GM21381 (cell line): ENCODE results near the gene MYCBP2.

Experiments
- ATAC-seq: cut with Tn5 transposase; IDR thresholded peaks from one replicate; pipeline ENCODE4 v1.9.1; 2021; ENCODE audit warnings: mild to moderate bottlenecking, moderate library complexity; ENCODE audit not compliant: unreplicated experiment

MYCBP2 gene

DNA sequence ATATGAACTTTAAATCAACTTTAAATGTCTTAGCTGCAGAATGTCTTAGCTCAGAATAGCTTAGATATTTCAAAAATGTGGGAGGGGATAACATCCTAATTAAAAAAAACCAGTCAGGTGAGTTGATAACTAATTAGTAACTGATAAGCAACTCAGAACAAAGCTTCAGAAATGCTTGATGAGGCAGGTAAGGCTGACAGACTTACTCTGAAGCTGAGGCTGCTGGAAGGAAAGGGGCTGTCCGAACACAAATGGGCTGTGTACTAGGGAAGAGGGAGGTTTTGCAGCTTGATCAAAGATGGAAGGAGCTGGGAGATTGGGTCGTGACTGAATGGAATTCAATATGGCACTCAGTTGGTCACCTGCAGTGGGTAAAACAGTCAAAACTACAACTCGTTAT lies 208.8 kb downstream of the MYCBP2 start:
- ATAC-seq, result no peak

DNA sequence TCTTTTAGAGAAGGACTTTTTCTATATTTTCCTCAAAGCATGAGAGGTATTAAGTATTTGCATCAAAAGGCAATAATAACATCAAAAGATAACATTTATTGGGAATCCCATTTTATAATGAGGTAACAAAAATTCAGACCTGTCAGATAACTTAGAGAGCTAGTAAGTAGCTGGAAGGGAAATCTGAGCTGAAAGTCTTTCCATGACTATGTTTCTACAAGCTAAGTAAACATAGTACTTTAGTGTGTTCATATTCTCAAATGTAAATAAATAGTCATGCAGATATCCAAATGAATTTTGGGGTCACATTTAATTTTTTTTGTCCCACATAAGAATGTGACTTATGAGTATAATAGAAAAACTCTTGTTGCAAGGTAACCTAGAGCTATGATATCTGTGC lies 212.6 kb downstream of the MYCBP2 start:
- ATAC-seq, result no peak

DNA sequence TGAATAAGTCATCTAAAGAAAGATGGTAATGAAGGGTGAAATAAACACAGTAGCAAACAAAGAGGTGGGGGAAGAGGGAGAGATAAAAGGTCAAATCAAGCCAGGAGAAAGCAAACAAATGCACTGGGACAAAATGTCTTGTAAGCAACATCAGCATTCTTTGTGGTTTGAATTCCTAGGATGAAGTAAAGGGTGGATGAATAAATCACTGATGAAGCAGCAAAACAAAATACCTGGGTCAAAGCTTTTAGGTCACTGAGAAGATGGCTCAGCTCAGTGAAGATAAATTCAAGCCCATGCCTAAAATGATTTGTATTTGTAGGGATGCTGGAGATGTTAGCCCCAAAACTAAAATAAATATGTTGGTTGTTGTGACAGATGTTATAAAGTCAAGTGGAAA lies 213.4 kb downstream of the MYCBP2 start:
- ATAC-seq, result no peak

DNA sequence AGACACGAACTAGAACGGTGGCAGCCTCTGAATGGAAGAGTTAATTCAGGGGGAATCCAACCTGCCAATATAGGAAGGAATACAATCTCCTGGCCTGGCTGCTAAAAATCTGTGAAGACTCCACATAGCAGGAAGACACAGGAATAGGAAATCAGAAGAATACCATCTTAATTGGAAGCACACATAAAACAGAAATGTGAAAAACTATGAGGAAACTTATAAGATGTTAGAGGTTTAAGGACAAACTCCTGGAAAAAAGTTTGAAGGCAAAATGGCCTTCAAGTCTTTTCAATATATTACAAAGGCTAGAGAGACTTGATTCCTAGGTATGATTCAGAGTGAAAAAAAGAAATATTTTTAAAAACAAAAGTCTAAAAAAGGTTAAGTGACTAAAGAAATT lies 221.8 kb downstream of the MYCBP2 start:
- ATAC-seq, result no peak

DNA sequence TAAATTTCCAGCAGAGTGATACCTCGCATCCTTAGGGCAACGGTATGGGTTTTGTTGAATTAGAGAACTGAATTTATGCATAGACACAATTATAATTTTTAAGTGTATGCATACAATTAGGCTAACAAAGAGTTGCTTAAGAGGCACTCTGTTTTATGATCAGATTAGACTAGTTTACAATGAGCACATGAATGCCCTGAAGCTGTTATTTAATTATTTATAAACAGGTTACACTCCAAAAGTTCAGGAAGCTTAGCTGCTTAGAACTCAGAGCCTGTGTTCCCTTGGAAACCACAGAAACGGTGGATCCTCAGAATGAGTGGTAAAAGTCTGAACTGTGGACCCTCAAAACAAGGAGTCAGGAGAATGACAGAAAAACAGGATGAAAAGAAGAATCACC lies 227.5 kb downstream of the MYCBP2 start:
- ATAC-seq, result no peak

DNA sequence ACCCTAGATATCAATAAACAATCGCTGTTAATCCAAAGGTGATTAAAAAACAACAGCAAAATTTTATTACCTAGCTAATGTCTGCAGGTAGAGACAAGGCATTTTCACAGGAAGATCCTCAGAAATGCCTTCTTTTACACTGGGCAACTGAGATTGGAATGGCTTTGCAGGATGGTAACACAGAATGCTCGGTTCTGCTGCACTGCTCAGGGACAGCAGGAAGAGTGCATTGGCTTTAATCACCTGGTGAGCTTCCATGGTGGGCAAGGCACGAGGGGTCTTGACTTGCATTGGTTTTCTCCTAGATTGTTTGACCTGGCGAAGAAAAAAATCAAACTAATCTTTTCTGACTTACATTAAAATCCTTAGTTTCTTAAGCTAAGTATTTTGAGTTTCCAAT lies 231.6 kb downstream of the MYCBP2 start:
- no peak for ATAC-seq

DNA sequence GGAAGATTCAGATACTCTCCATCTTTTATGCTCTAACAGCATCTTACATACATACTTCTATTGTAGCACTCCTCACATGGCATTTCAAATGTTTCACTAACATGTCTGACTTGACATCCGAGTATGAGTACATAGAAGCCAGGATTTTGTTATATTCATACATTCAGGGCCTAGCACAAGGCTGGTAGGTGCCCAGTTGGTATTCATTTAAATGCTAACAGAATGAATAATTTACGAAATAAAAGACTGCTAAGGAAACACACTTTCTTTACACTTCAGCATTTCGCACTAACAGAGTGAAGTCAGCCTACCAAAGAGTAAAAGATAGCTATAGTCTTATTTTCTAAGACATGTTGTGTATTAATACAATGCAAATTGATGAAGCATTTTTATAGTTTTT lies 232.1 kb downstream of the MYCBP2 start:
- no peak for ATAC-seq

DNA sequence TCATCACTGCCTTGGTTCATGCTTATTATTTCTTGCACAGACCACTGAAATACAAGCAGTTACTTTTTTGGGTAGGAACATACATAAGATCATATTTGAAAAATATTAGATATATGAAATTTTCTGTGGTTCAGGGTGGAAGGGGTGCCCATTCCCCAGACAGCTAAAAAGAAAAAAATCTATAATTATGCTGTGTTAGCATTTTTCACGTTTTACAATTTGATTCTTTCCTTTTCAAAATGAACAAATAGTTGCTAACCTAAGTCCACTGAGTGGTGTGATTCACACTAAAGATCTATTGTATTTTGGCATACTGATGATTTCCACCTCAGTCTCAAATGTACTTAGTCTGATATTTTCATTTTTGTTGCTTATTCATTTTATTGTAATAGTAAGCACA lies 233.2 kb downstream of the MYCBP2 start:
- ATAC-seq, result no peak

DNA sequence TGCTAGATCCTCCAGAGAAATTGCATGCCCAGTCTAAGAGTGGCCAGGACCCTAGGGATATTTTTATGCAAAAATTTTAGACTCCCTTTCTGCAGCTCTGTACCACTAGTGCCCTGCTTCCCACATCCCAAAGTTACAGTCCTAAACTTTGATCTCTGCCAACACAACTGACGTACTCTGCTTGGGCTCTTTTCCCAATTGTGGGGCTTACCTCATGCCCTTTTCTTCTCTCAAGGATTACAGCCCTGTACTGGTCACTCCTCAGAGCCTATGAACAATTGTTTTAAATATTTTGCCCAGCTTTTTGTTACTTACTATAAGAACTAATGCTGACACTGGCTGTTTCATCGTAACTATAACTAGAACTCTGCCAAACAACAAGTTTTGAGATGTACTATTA lies 242.1 kb downstream of the MYCBP2 start:
- ATAC-seq, result no peak

DNA sequence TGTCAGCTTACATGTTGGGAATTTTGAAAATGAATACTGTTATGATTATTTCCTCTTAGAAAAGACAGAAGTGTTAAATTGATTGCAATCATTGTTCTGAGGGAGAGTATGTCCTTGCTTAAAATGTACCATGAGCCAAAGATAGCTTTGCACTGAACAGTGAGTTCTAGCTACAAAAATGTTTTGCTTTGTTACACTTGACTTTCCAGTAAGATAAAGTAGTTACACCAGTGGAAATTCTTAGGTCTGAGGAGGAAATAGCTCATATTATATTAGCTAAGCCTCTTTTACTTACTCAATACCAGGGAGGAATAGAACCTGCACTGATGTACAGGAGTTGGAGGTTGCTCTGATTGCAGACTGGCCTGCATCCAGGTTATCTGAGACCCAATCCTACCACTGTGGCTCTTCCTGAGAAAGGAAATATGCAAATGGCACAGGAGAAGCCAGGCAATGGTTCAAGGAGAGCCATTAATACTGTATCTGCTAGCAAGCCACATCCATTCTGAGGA lies 246.9 kb downstream of the MYCBP2 start:
- ATAC-seq, result no peak

DNA sequence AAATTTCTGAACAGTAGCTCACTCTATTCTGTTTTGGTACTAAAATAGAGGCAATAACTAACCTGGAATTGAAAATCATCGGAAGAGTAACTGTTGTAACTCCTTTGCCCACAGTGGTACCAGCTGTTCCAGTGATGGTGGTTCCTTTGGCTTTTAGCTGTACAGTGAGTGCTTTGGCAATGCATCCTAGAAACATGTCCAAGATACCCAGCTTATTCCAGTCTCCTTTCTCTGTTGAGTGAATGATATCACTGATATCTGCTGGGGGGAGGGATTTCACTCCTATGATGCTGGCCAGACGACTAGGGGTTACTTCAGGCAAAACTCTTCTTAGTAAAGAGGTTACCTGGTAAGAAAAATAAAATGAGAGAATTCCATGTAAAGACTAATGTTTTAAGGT lies 259.4 kb downstream of the MYCBP2 start:
- no peak for ATAC-seq

DNA sequence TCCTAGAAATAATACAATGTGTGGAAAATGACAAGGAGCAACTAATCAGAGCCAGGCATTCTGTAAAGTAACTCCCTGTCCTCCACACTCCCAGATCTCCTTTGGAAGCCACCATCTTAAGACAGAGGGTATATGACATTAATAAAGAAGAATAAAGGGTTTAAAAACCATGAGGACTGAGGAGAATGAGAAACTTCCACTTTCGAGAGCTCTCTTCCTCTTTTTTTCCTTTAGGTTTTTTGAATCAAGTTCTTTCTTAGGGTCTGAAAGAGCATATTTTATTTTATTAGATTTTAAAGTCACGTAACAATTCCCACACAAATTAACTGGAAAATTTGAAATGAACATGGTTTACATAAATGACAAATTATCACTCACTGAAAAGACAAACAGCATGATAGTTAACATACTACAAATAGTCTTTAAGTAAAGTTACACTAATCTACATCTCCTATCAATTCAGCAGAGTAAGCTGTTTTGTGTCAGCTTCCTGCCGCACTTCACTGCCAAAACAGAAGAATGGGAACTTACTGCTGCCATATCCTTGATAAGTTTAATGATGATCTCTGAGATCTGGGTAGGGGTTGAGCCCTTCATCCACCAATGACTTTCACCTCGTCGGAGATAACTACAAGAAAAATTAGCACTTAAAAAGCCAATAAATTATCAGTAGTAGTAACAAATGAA lies 261.3 kb downstream of the MYCBP2 start:
- no peak for ATAC-seq

DNA sequence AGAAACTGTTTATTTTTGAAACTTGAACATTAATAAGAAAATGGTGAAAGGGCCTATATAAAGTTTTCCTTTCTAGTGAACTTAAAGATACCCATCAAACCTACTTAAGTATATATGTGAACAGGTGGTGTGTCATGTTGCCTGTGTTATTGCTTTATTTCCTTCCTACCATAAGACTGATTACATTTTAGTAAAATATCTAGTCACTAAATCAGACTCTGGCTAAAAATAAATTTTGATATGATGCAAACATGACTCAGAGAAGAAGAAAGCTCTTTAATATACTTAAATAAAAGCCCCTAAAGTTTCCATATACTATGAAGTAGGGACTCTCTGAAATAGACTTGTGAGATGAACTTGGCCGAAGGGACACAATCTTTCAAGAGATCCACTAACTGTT lies 264.8 kb downstream of the MYCBP2 start:
- ATAC-seq, result no peak

DNA sequence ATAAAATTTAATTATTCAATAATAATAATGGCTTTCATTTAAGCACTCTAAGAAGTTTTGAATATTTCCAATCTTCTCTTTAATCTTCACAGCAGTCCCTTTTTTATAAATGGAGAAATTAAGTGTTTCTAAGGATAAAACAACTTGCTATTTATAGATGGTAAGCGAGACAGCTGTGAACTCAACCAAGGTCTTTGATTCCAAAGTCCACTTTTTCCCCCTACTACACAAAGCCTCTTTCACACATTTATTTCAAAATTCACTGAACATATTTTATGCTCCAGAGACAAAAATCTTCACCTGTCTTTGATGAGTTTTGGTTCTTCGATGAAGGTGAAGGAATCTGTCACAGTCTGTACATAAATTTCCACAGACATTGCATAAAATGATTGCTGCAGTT lies 265.5 kb downstream of the MYCBP2 start:
- no peak for ATAC-seq

DNA sequence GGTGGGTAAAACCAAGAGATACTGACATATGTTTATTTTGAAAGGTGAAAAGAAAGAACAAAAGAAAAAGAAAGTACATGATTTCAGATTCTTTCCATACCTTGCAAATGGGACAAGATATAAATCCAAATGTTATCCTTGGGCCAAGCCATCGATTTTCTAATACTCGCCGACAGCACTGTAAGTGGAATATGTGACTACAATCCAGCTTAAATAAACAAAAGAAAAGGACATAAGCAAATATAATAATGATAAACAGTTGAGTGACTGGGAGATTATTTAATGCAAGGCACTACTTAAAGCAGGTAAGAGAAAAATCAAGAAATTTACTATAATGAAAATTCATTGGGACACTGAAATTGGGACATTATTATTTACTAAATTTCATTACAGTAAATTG lies 270.0 kb downstream of the MYCBP2 start:
- ATAC-seq, result no peak

DNA sequence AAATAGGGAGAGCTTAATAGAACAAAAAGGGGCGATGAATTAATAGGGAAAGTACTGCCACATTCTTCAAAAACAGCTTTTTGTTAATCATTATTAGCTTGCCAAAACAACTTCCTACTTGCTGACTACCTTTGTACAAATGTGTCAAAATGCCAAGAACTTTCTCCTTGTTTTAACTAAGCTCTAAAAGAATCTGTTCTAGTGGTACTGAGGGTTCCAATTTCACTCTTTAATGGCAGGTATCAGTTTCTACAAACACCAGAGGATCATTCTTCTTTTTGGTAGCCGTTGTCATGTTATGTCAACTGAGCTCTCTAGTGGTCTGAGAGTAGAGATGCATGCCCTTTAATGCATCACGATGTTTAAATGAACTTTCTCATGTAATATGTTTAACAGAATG lies 270.5 kb downstream of the MYCBP2 start:
- no peak for ATAC-seq

DNA sequence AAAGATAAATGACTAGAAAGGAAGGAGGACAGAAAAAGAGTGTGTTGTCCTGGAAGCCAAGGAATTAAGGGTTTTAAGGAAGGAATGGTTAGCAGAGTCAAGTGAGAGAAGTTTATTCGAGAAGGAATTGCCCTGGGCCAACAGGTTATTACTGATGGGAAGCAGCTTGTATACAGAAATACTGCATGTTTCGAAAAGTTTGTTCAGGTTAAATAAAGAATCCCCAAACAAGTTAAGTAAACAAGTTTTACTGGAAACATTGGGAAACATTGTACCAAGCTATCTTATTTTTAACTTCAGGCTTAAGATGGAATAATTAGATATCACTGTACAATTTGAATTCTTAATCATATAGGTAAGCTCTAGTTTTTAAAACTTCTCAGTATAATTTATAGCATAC lies 271.7 kb downstream of the MYCBP2 start:
- ATAC-seq, result no peak

DNA sequence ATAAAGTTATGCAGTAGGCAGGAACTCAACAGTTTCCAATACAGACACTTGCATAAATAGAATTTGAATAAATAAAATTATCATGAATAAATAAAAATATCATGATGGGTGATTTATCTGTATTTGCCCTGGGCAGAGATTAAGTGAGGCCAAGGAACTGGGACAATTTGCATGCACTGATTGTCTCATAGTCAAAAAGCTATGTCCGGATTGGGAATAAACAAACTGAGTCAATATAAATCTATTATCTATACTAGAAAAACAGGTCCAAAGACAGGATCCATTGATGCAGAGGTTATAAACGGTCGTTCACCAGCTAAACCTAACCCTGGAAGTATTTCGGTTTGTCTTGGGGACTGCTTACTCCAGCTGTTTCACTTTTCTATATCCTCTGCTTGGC lies 273.7 kb downstream of the MYCBP2 start:
- ATAC-seq, result no peak

DNA sequence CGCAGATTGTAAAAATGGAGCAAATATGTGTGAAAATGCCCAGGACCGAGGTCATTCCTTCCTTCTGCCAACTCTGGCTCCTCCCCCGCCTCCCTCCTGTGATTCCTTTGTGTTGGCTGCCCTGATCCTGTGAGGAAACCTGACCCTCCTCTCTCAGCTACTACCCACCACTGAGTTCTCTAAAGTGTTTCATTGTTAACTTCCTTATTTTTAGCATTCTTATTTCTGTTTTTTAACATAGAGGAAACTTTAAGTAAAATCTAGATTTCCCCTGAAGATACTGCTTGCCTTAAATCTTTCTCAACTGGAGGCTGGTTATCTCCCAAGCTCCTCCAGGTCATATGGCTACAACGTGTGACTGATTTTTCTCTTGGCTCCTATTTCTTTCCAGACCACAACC lies 278.2 kb downstream of the MYCBP2 start:
- ATAC-seq, result no peak

DNA sequence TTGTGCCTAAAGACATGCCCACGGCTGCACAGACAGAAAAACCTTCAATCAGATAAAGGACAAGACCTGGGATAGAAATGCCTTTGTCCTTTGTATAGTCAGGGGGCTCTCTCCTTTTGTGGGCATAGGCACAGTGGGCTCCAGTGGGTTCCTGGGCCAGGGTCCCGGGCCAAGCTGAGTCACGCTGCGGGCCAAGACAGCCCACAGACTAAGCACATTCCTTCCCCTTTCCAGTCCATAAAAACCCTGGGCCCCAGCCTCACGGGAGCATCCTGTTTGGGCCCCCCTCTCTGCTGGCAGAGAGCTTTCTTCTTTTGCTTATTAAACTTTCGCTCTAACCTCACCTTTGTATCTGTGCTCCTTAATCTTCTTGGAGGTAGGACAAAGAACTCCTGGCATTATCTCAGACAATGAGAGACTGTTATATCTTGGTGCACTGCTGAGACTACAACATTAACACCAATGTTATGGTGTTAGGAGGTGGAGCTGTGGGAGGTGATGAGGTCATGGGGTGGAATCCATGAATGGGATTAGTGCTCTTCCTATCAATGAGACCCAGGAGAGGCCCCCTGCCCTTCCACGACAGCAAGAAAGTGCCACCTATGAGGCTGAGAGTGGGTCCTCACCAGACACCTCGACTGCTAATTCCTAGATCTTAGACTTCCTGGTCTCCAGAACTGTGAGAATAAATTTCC lies 279.1 kb downstream of the MYCBP2 start:
- ATAC-seq, result no peak

DNA sequence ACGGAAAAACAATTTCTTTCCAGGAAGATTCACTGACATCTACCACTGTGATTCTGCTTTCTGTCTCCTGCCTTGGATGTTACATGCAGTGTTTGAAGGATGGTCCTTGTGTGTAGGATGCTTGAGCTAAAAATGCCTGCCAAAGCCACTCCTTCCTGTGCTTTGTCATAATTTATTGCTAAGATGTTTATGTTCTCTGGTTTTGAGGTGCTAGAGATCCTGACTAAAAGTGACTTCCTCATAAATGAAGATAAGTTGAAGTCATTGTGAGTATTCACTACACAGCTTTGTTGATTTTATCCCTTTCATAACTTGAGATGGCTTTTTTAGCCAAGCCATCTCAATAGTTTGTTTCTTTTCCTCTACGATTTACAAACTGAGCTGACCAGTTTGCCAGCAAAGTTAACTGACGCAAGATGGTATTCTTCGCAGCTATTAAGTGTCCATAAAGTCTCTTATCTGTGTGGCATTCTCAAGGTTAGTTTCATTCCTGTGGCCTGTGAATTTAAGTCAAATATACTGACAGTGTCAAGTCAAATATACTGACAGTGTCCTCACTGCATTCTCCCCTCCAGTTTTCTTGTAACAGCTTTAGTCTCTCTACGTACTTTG lies 284.2 kb downstream of the MYCBP2 start:
- ATAC-seq, result no peak

DNA sequence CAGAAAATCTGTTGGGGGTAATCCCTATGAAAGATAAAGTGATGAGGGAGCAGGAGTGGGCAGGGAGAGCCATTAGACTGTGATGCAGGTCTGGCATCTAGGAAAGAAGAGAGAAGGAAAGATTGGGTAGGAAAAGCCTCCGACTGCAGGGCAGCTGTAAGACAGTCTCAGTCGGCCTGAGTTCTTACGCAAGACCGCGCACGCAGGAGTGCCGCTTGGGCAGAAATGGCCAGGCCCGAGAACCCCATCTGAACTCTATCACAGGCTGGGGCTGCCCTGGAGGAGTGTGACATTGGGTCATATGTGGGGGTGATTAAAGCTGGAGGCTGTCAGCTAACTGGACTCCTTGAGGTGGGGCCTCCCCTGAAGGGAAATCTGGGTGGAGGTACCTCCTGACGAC lies 286.1 kb downstream of the MYCBP2 start:
- no peak for ATAC-seq
